DMS53 (cell line): Measurements from ENCODE around the gene AGPAT4.

Source experiments
- DNase-seq: peaks from one replicate; lab custom pipeline; 2025; lab: John Stamatoyannopoulos, UW

Gene AGPAT4

GRCh38 chr6:161110028-161110779 is 163.7 kb downstream of the AGPAT4 start:
- no peak for DNase-seq

GRCh38 chr6:161109366-161109765 is 164.5 kb downstream of the AGPAT4 start:
- DNase-seq = no peak

GRCh38 chr6:161108916-161109315 is 164.9 kb downstream of the AGPAT4 start:
- DNase-seq = no peak

- DNase-seq = no peak
These were observed 165.8 kb downstream of the AGPAT4 start for GRCh38 chr6:161107779-161108730.

- no peak for DNase-seq
These were observed 168.5 kb downstream of the AGPAT4 start for GRCh38 chr6:161105408-161105807.

GRCh38 chr6:161104966-161105365 is 168.9 kb downstream of the AGPAT4 start:
- no peak for DNase-seq

- DNase-seq = no peak
These were observed 170.4 kb downstream of the AGPAT4 start for GRCh38 chr6:161103475-161103874.

GRCh38 chr6:161101517-161101916 is 172.3 kb downstream of the AGPAT4 start:
- no peak for DNase-seq

GRCh38 chr6:161100072-161100471 is 173.8 kb downstream of the AGPAT4 start:
- DNase-seq = no peak

- DNase-seq = no peak
These were observed 177.9 kb downstream of the AGPAT4 start for GRCh38 chr6:161095916-161096315.

- no peak for DNase-seq
These were observed 178.9 kb downstream of the AGPAT4 start for GRCh38 chr6:161094955-161095354.

GRCh38 chr6:161091972-161092701 is 181.7 kb downstream of the AGPAT4 start:
- no peak for DNase-seq

- no peak for DNase-seq
These were observed 182.7 kb downstream of the AGPAT4 start for GRCh38 chr6:161091151-161091550.

- no peak for DNase-seq
These were observed 185.1 kb downstream of the AGPAT4 start for GRCh38 chr6:161088676-161089328.

- DNase-seq = no peak
These were observed 188.6 kb downstream of the AGPAT4 start for GRCh38 chr6:161085246-161085645.

GRCh38 chr6:161082215-161082614 is 191.6 kb downstream of the AGPAT4 start:
- no peak for DNase-seq

- no peak for DNase-seq
These were observed 193.4 kb downstream of the AGPAT4 start for GRCh38 chr6:161080263-161080970.
